Measurements from ENCODE around the gene TSPAN8.

GRCh38 chr12:71085575-71085974 is 72.2 kb downstream of the TSPAN8 start:
- TF ChIP-seq CTCF (IDR thresholded peaks at IDR 0.05) = no peak
- no peak for TF ChIP-seq JUN (CRISPR knock-in tag; IDR thresholded peaks at IDR 0.05)
- TF ChIP-seq, protein P1, sequence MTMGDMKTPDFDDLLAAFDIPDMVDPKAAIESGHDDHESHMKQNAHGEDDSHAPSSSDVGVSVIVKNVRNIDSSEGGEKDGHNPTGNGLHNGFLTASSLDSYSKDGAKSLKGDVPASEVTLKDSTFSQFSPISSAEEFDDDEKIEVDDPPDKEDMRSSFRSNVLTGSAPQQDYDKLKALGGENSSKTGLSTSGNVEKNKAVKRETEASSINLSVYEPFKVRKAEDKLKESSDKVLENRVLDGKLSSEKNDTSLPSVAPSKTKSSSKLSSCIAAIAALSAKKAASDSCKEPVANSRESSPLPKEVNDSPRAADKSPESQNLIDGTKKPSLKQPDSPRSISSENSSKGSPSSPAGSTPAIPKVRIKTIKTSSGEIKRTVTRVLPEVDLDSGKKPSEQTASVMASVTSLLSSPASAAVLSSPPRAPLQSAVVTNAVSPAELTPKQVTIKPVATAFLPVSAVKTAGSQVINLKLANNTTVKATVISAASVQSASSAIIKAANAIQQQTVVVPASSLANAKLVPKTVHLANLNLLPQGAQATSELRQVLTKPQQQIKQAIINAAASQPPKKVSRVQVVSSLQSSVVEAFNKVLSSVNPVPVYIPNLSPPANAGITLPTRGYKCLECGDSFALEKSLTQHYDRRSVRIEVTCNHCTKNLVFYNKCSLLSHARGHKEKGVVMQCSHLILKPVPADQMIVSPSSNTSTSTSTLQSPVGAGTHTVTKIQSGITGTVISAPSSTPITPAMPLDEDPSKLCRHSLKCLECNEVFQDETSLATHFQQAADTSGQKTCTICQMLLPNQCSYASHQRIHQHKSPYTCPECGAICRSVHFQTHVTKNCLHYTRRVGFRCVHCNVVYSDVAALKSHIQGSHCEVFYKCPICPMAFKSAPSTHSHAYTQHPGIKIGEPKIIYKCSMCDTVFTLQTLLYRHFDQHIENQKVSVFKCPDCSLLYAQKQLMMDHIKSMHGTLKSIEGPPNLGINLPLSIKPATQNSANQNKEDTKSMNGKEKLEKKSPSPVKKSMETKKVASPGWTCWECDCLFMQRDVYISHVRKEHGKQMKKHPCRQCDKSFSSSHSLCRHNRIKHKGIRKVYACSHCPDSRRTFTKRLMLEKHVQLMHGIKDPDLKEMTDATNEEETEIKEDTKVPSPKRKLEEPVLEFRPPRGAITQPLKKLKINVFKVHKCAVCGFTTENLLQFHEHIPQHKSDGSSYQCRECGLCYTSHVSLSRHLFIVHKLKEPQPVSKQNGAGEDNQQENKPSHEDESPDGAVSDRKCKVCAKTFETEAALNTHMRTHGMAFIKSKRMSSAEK (CRISPR knock-in tag; IDR thresholded peaks at IDR 0.05; ENCODE audit: borderline replicate concordance) = no peak
- TF ChIP-seq ESRRA (CRISPR knock-in tag; IDR thresholded peaks at IDR 0.05; ENCODE audit: borderline replicate concordance) = no peak
- no peak for TF ChIP-seq KAT7 (CRISPR knock-in tag; IDR thresholded peaks at IDR 0.05; ENCODE audit: borderline replicate concordance)
- TF ChIP-seq E2F5 (CRISPR knock-in tag; IDR thresholded peaks at IDR 0.05) = no peak
- TF ChIP-seq ZNF512 (CRISPR knock-in tag; IDR thresholded peaks at IDR 0.05; ENCODE audit: borderline replicate concordance) = no peak
- no peak for TF ChIP-seq CREB1 (CRISPR knock-in tag; IDR thresholded peaks at IDR 0.05)
- no peak for TF ChIP-seq USF2 (CRISPR knock-in tag; IDR thresholded peaks at IDR 0.05)

All from WTC11 (cell line).